Keratinocyte (primary cell): ENCODE measurements around the gene ATP2B2. TPM values are rescaled to one million over a fixed set of nuclear protein-coding genes. Genes with fewer than 3 reads are reported as not detected.

Experiments
- DNase-seq: peaks from one replicate; pipeline ENCODE4 v3.0.0-alpha.2; 2011; ENCODE audit warnings: low read depth, missing footprints, low spot score
- FAIRE-seq: peaks from 2 replicates; lab custom pipeline; 2011; peaks lifted over from hg19 to GRCh38; lab: Jason Lieb, UNC
- H2AFZ ChIP-seq: 2 replicates; pipeline ENCODE4 v1.6.0; 2012; ENCODE audit warnings: low read length, control low read depth, inconsistent platforms; ENCODE audit not compliant: control insufficient read depth
- H3K27ac ChIP-seq: 2 replicates; pipeline ENCODE4 v1.5.1; 2011; ENCODE audit warnings: low read length; ENCODE audit not compliant: control insufficient read depth, insufficient read depth
- H3K27me3 ChIP-seq: 3 replicates; pipeline ENCODE4 v1.6.0; 2011; ENCODE audit warnings: low read length; ENCODE audit not compliant: control insufficient read depth, insufficient read depth; ENCODE audit errors: extremely low read depth
- H3K36me3 ChIP-seq, 2 experiments: 2 replicates in 1 of 2; 3 replicates in 1 of 2; pipeline ENCODE4 v1.5.1; 2011; ENCODE audit warnings: low read length in 2 of 2, mild to moderate bottlenecking in 1 of 2; ENCODE audit not compliant: control insufficient read depth in 2 of 2, insufficient read depth in 2 of 2; ENCODE audit errors: extremely low read depth in 1 of 2
- H3K4me1 ChIP-seq: 3 replicates; pipeline ENCODE4 v1.5.1; 2011; ENCODE audit warnings: low read length; ENCODE audit not compliant: control insufficient read depth, insufficient read depth; ENCODE audit errors: extremely low read depth
- H3K4me2 ChIP-seq: 3 replicates; pipeline ENCODE4 v1.6.0; 2011; ENCODE audit warnings: low read depth, low read length; ENCODE audit not compliant: control insufficient read depth, insufficient read depth; ENCODE audit errors: extremely low read depth
- H3K4me3 ChIP-seq, 3 experiments: fragments of 200-600 bp in 1 of 3; sonication (generic) in 1 of 3; 2 replicates in 2 of 3; 3 replicates in 1 of 3; pipeline ENCODE4 v1.5.1; 2011 to 2016; ENCODE audit warnings: low read length in 3 of 3, mild to moderate bottlenecking in 3 of 3, control low read depth in 2 of 3, inconsistent platforms in 1 of 3, low read depth in 1 of 3, mixed read lengths in 1 of 3, mixed run types in 1 of 3, moderate library complexity in 1 of 3; ENCODE audit not compliant: control insufficient read depth in 2 of 3, insufficient read depth in 2 of 3; ENCODE audit errors: extremely low read depth in 1 of 3
- H3K79me2 ChIP-seq: 2 replicates; pipeline ENCODE4 v1.6.0; 2012; ENCODE audit warnings: low read length; ENCODE audit not compliant: control insufficient read depth, insufficient read depth
- H3K9ac ChIP-seq: 3 replicates; pipeline ENCODE4 v1.6.0; 2011; ENCODE audit warnings: low read length; ENCODE audit not compliant: control insufficient read depth, insufficient read depth; ENCODE audit errors: extremely low read depth
- H3K9me1 ChIP-seq: 3 replicates; pipeline ENCODE4 v1.6.0; 2011; ENCODE audit warnings: low read length; ENCODE audit not compliant: control insufficient read depth, insufficient read depth; ENCODE audit errors: extremely low read depth
- H3K9me3 ChIP-seq: 2 replicates; pipeline ENCODE4 v1.5.1; 2012; ENCODE audit warnings: low read depth, low read length; ENCODE audit not compliant: control insufficient read depth
- H4K20me1 ChIP-seq: 3 replicates; pipeline ENCODE4 v1.6.0; 2011; ENCODE audit warnings: low read length; ENCODE audit not compliant: control insufficient read depth, insufficient read depth; ENCODE audit errors: extremely low read depth
- EZH2 ChIP-seq: IDR thresholded peaks from one replicate; pipeline ENCODE4 v1.6.1; 2012; ENCODE audit warnings: inconsistent platforms, mild to moderate bottlenecking, low read length, moderate library complexity
- dilution Hi-C: fragments of 300-500 bp; cut with MboI; formaldehyde crosslinking; loops from one replicate; pipeline ENCODE4 v1.7.0; 2020; ENCODE audit warnings: low sequenced_read_pairs; ENCODE audit not compliant: extremely low pct_ligation_motif_present
- polyA plus RNA-seq, 5 experiments: library from polyadenylated mRNA; depleted of rRNA in 3 of 5; stranded (reverse) in 3 of 5; stranded (forward) in 1 of 5; unstranded in 1 of 5; fragments of >200 nt; gene quantifications; 1 replicate in 1 of 5; 2 replicates in 3 of 5; 3 replicates in 1 of 5; pipeline versions ENCODE4 v1.2.1 to v1.2.3, GENCODE V29; 2011 to 2012; ENCODE audit warnings: missing spikeins in 2 of 5, low read depth in 1 of 5, low replicate concordance in 1 of 5
- TF ChIP-seq, protein P1 (sequence below), 3 experiments: IDR thresholded peaks in 1 of 3; conservative IDR thresholded peaks in 1 of 3; optimal IDR thresholded peaks in 1 of 3; 2 replicates in 2 of 3; 3 replicates in 1 of 3; pipeline versions ENCODE3 to v1.5.1; 2011; ENCODE audit warnings: low read length in 3 of 3, mild to moderate bottlenecking in 3 of 3, moderate library complexity in 2 of 3, control low read depth in 1 of 3, inconsistent platforms in 1 of 3; ENCODE audit not compliant: insufficient read depth in 2 of 3; ENCODE audit errors: extremely low read depth in 1 of 3

The ATP2B2 gene
- polyA plus RNA-seq, 1 donor (not counting 4 experiments of a cell fraction or from before 2014, with no cell fraction given): not detected

DNA sequence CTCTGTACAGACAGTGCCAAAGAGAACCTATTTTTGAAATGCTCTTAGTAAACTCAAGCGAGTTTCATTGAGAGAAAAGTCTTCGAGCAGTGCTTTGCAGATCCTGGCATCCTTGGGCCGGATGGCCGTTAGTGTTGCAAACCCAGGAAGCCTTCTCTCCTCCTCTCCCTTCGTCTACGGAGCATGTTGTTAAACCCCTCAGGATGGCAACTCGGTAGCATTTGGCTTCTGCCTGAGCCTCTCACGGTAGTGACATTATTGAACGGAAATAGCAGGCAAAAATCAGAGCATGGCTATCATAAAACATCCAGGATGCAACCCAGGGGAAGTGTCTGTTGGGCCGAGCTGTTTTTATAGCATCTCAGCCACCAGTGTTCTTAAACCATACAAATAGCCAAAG is 177.8 kb downstream of the ATP2B2 start:
- no peak for FAIRE-seq
- Histone ChIP-seq H3K4me1 (no peaks in the 10 kb centered on the region), H3K27me3 (peaks cover 35% of the 10 kb centered on the region), H3K9me3 (no peaks in the 10 kb centered on the region), H3K4me3 (no peak overlapping the region), H3K36me3 (no peaks in the 10 kb centered on the region), H3K4me2 (no peak overlapping the region), H4K20me1 (peaks cover 2% of the 10 kb centered on the region), H2AFZ (no peak overlapping the region), H3K79me2 (no peaks in the 10 kb centered on the region), H3K27ac (no peak overlapping the region), H3K9ac (no peak overlapping the region), H3K9me1 (no peaks in the 10 kb centered on the region)
- TF ChIP-seq, protein P1, sequence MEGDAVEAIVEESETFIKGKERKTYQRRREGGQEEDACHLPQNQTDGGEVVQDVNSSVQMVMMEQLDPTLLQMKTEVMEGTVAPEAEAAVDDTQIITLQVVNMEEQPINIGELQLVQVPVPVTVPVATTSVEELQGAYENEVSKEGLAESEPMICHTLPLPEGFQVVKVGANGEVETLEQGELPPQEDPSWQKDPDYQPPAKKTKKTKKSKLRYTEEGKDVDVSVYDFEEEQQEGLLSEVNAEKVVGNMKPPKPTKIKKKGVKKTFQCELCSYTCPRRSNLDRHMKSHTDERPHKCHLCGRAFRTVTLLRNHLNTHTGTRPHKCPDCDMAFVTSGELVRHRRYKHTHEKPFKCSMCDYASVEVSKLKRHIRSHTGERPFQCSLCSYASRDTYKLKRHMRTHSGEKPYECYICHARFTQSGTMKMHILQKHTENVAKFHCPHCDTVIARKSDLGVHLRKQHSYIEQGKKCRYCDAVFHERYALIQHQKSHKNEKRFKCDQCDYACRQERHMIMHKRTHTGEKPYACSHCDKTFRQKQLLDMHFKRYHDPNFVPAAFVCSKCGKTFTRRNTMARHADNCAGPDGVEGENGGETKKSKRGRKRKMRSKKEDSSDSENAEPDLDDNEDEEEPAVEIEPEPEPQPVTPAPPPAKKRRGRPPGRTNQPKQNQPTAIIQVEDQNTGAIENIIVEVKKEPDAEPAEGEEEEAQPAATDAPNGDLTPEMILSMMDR (optimal IDR thresholded peaks at IDR 0.05 in 1 of 3, IDR thresholded peaks at IDR 0.05 in 1 of 3, conservative IDR thresholded peaks at IDR 0.05 in 1 of 3; ENCODE audit: extremely low read depth in 1 of 3, insufficient read depth in 2 of 3, low read length in 3 of 3): no peak
- TF ChIP-seq EZH2: no peak
- dilution Hi-C loops: no loop called here
- no peak for DNase-seq

DNA sequence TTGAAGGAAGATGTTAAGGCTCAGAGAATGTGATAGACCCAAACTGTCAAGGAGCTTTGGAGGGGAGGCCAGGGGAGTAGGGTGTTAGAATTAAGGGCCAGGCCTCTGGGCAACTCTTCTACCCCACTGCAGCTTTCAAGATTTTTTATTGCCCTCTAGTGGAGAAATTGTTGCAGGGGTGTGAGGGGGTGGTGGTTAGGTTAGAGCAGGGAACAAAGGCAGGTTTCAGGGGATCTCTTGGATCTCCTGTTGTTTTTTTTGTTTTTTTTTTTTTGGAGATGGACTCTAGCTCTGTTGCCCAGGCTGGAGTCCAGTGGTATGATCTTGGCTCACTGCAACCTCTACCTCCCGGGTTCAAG is 183.1 kb downstream of the ATP2B2 start:
- Histone ChIP-seq H3K4me2 (no peak overlapping the region), H3K9me1 (no peaks in the 10 kb centered on the region), H3K4me3 (no peak overlapping the region), H3K4me1 (peaks cover 6% of the 10 kb centered on the region), H3K27ac (no peak overlapping the region), H2AFZ (no peak overlapping the region), H3K79me2 (peaks cover 30% of the 10 kb centered on the region), H3K36me3 (peaks cover 13 to 14% of the 10 kb centered on the region in 2 experiments), H4K20me1 (peaks cover 4% of the 10 kb centered on the region), H3K9ac (no peak overlapping the region), H3K9me3 (no peaks in the 10 kb centered on the region), H3K27me3 (peaks cover 4% of the 10 kb centered on the region)
- TF ChIP-seq EZH2: no peak
- TF ChIP-seq, protein P1 (optimal IDR thresholded peaks at IDR 0.05 in 1 of 3, IDR thresholded peaks at IDR 0.05 in 1 of 3, conservative IDR thresholded peaks at IDR 0.05 in 1 of 3; ENCODE audit: extremely low read depth in 1 of 3, insufficient read depth in 2 of 3, low read length in 3 of 3): peak; percentile 43 to 48 (median 45)
- DNase-seq (no peak), FAIRE-seq (no peak)
- dilution Hi-C loops: no loop called here
